Body of pancreas (tissue), 4 donors: ENCODE measurements around the gene CHD6. TPM values are rescaled to one million over a fixed set of nuclear protein-coding genes. Genes with fewer than 3 reads are reported as not detected.

ENCODE experiments used
- ATAC-seq: fragments of 150-250 bp; one replicate; pipeline ENCODE4 v1.9.1; 2016
- DNase-seq, 4 donors: peaks; one replicate each; pipeline ENCODE4 v3.0.0-alpha.2; 2019
- H3K27ac ChIP-seq, 4 donors: fragments of 200-600 bp; sonication (generic); 1 replicate in 3 of 4; 2 replicates in 1 of 4; pipeline versions ENCODE4 v1.5.1 to v1.6.1; 2016 to 2019; ENCODE audit warnings: mild to moderate bottlenecking in 1 of 4, mixed read lengths in 1 of 4, moderate library complexity in 1 of 4
- H3K27me3 ChIP-seq, 2 donors: fragments of 200-600 bp; sonication (generic); one replicate each; pipeline ENCODE4 v1.6.0; 2016; ENCODE audit warnings: mild to moderate bottlenecking in 1 of 2
- H3K36me3 ChIP-seq, 2 donors: fragments of 200-600 bp; sonication (generic); replicated peaks in 1 of 2; 2 replicates each; pipeline ENCODE4 v1.5.1; 2016; ENCODE audit warnings: low read depth in 2 of 2; ENCODE audit not compliant: insufficient read depth in 1 of 2
- H3K4me1 ChIP-seq: fragments of 200-600 bp; sonication (generic); one replicate; pipeline ENCODE4 v1.6.0; 2016
- H3K4me3 ChIP-seq, 2 donors: fragments of 200-600 bp; sonication (generic); 1 replicate in 1 of 2; 2 replicates in 1 of 2; pipeline ENCODE4 v1.5.1; 2016 to 2019
- H3K9me3 ChIP-seq, 3 donors: fragments of 200-600 bp; sonication (generic); 1 replicate in 2 of 3; 2 replicates in 1 of 3; pipeline ENCODE4 v1.5.1; 2016
- CTCF ChIP-seq, 7 experiments: fragments of 450-650 bp in 4 of 7; fragments of 200-600 bp in 3 of 7; sonication (generic) in 3 of 7; IDR thresholded peaks; one replicate each; pipeline ENCODE4 v1.5.1; 2016 to 2019; ENCODE audit warnings: antibody characterized with exemption in 7 of 7
- POLR2A ChIP-seq, 3 donors: fragments of 450-650 bp; IDR thresholded peaks; one replicate each; pipeline ENCODE4 v1.6.1; 2016; ENCODE audit warnings: antibody characterized with exemption in 3 of 3, mild to moderate bottlenecking in 2 of 3
- WGBS, 2 donors: methylation state at CpG; one replicate each; pipeline ENCODE4 v1.1.5; 2017; 5-methylcytosine and 5-hydroxymethylcytosine counted together
- intact Hi-C: fragments of 100-400 bp; cut with DNase I; formaldehyde crosslinking; loops from one replicate; pipeline ENCODE4 v1.15.1; 2023
- total RNA-seq, 2 donors: library from RNA; depleted of rRNA; stranded (reverse); fragments of >200 nt; gene quantifications; one replicate each; pipeline ENCODE4 v1.1.0, GENCODE V29; 2016

The CHD6 gene
- total RNA-seq, 2 donors from 2014 or later, result 21.8 to 43.5 TPM

- H3K4me1 ChIP-seq, result no peaks in the 10 kb centered on the region
- intact Hi-C loops, result no loop called here
- DNase-seq, result no peak
- H3K36me3 ChIP-seq, result peaks cover 11 to 24% of the 10 kb centered on the region in 2 donors
- H3K4me3 ChIP-seq, result no peak overlapping the region
- no peak for TF ChIP-seq CTCF (IDR thresholded peaks at IDR 0.05)
- no peak for TF ChIP-seq POLR2A (IDR thresholded peaks at IDR 0.05)
- no peak overlapping the region for H3K27ac ChIP-seq
- no peaks in the 10 kb centered on the region for H3K9me3 ChIP-seq
- ATAC-seq, result no peak
- H3K27me3 ChIP-seq, result no peaks in the 10 kb centered on the region
Measured at GRCh38 chr20:41454250-41454649, 163.9 kb downstream of the CHD6 start.

- 89 to 90% methylated on average over 12 of the region's 12 CpGs for WGBS, 2 donors
- no peak for TF ChIP-seq POLR2A (IDR thresholded peaks at IDR 0.05)
Measured at GRCh38 chr20:41453010-41453950, 164.9 kb downstream of the CHD6 start.

GRCh38 chr20:41452226-41452625 lies 166.0 kb downstream of the CHD6 start:
- no peak for TF ChIP-seq CTCF (IDR thresholded peaks at IDR 0.05)
- no peak for TF ChIP-seq POLR2A (IDR thresholded peaks at IDR 0.05)
- H3K27ac ChIP-seq, result no peak overlapping the region
- H3K4me1 ChIP-seq, result no peaks in the 10 kb centered on the region
- intact Hi-C loops, result no loop called here
- DNase-seq, result no peak
- ATAC-seq, result no peak
- no peak overlapping the region for H3K4me3 ChIP-seq
- H3K36me3 ChIP-seq, result peaks cover 11 to 24% of the 10 kb centered on the region in 2 donors
- H3K27me3 ChIP-seq, result no peaks in the 10 kb centered on the region
- 97 to 100% methylated on average over 6 of the region's 6 CpGs for WGBS, 2 donors
- no peaks in the 10 kb centered on the region for H3K9me3 ChIP-seq

More at GRCh38 chr20:41453010-41453950, 164.9 kb downstream of the CHD6 start:
- Histone ChIP-seq H3K4me1 (no peaks in the 10 kb centered on the region), H3K9me3 (no peaks in the 10 kb centered on the region), H3K27ac (no peak overlapping the region), H3K27me3 (no peaks in the 10 kb centered on the region), H3K4me3 (no peak overlapping the region), H3K36me3 (peaks cover 11 to 24% of the 10 kb centered on the region in 2 donors)
- intact Hi-C loops, result no loop called here
- ATAC-seq, result no peak
- DNase-seq, result no peak

GRCh38 chr20:41447006-41447405 lies 171.2 kb downstream of the CHD6 start:
- Histone ChIP-seq H3K27me3 (no peaks in the 10 kb centered on the region), H3K4me3 (no peak overlapping the region), H3K36me3 (peaks cover 3 to 19% of the 10 kb centered on the region in 2 donors), H3K27ac (no peak overlapping the region), H3K4me1 (no peaks in the 10 kb centered on the region), H3K9me3 (no peaks in the 10 kb centered on the region)
- no peak for ATAC-seq
- no peak for DNase-seq
- 86 to 92% methylated on average over 2 of the region's 2 CpGs for WGBS, 2 donors
- intact Hi-C loops, result no loop called here
- TF ChIP-seq POLR2A (IDR thresholded peaks at IDR 0.05) (no peak), CTCF (IDR thresholded peaks at IDR 0.05) (no peak)

- DNase-seq (no peak), ATAC-seq (no peak)
- no peaks in the 10 kb centered on the region for H3K9me3 ChIP-seq
- H3K4me3 ChIP-seq, result no peak overlapping the region
- 95 to 97% methylated on average over 4 of the region's 4 CpGs for WGBS, 2 donors
- H3K36me3 ChIP-seq, result peaks cover 0 to 13% of the 10 kb centered on the region in 2 donors
- intact Hi-C loops, result no loop called here
- no peaks in the 10 kb centered on the region for H3K27me3 ChIP-seq
- H3K27ac ChIP-seq, result no peak overlapping the region
- H3K4me1 ChIP-seq, result no peaks in the 10 kb centered on the region
- TF ChIP-seq CTCF (IDR thresholded peaks at IDR 0.05), result no peak
- TF ChIP-seq POLR2A (IDR thresholded peaks at IDR 0.05), result no peak
Measured at GRCh38 chr20:41446456-41446855, 171.7 kb downstream of the CHD6 start.
